K562 (cell line): ENCODE measurements around the gene WASF2.

Source experiments
- CHD1 ChIP-seq: fragments of 200-600 bp; sonication (generic); IDR thresholded peaks from one replicate; pipeline ENCODE4 v1.6.1; 2012; ENCODE audit warnings: mild to moderate bottlenecking, moderate library complexity, low read length, inconsistent platforms
- EZH2 ChIP-seq: IDR thresholded peaks from 2 replicates; pipeline ENCODE4 v1.6.1; 2012; ENCODE audit warnings: low read depth, mild to moderate bottlenecking, inconsistent platforms, low read length, borderline replicate concordance
- POLR2A ChIP-seq: fragments of 450-650 bp; conservative IDR thresholded peaks from 2 replicates; pipeline ENCODE4 v1.6.1; 2016
- SMARCA5 ChIP-seq: fragments of 450-650 bp; IDR thresholded peaks from 2 replicates; pipeline ENCODE4 v1.6.1; 2016
- TCF3 ChIP-seq: sonication (generic); formaldehyde crosslinking; IDR thresholded peaks from 2 replicates; pipeline ENCODE4 v1.4.0; 2020; ENCODE audit warnings: mild to moderate bottlenecking, missing genetic modification reagents
- TEAD4 ChIP-seq, 2 experiments: sonication (generic) in 1 of 2; formaldehyde crosslinking in 1 of 2; IDR thresholded peaks; 2 replicates each; pipeline versions ENCODE4 v1.6.1 to v1.8.0; 2012 to 2022; ENCODE audit warnings: borderline replicate concordance in 1 of 2, inconsistent platforms in 1 of 2, low read length in 1 of 2, mild to moderate bottlenecking in 1 of 2, missing genetic modification reagents in 1 of 2
- ZBTB7A ChIP-seq: IDR thresholded peaks from 2 replicates; pipeline ENCODE4 v1.6.1; 2011; ENCODE audit warnings: low read depth, mild to moderate bottlenecking, low read length, moderate library complexity, borderline replicate concordance; ENCODE audit not compliant: control insufficient read depth
- ZNF445 ChIP-seq: fragments of 250-450 bp; sonication (Bioruptor Pico); IDR thresholded peaks from 2 replicates; pipeline ENCODE4 v1.4.0; 2020; ENCODE audit warnings: low read depth, mild to moderate bottlenecking, moderate library complexity

GRCh38 chr1:27507960-27508665 is 18.1 kb upstream of the WASF2 start:
- TF ChIP-seq TCF3 (CRISPR knock-in tag) (no peak), ZNF445 (CRISPR knock-in tag) (no peak), TEAD4 (IDR thresholded peaks at IDR 0.05; ENCODE audit: low read length) (no peak), TEAD4 (CRISPR knock-in tag; IDR thresholded peaks at IDR 0.05; ENCODE audit: borderline replicate concordance) (no peak), CHD1 (no peak), EZH2 (no peak), POLR2A (no peak), SMARCA5 (peak; percentile 99), ZBTB7A (no peak)
